ENCODE measurements around the gene ABCA4. TPM values are rescaled to one million over a fixed set of nuclear protein-coding genes. Genes with fewer than 3 reads are reported as not detected.

The ABCA4 gene
- total RNA-seq, 5 donors from 2014 or later (not counting 1 experiment from before 2014, with no cell fraction given), result not detected

DNA sequence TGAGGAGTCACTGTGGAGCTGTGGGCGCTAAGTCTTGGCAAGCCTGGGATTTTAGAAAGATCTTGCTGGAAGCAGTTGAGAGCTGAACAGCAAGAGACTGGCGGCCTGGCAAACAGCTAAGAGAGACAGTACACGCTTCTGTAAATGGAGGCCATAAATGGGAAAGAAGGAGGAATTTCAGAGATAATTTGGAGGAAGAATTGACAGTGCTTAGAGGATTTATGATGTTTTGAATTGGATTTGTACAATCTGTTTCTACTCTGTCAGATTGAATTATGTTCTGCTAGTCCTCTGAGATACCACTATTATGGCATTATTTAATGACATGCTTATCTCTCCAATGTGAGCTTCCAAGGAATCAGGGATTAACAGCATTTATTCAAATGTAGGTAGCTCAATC lies 50.1 kb downstream of the ABCA4 start:
- H3K27me3 ChIP-seq (replicated peaks in 1 of 2; ENCODE audit: control insufficient read depth in 2 of 2, extremely low read depth in 1 of 2, insufficient read depth in 2 of 2, low read length in 1 of 2), result no peaks in the 10 kb centered on the region
- Mint-ChIP-seq H3K36me3 (no peaks in the 10 kb centered on the region), H3K4me3 (no peak overlapping the region), H3K4me1 (peaks cover 3 to 16% (median 5%) of the 10 kb centered on the region in 3 donors), H3K27me3 (peaks cover 3 to 6% of the 10 kb centered on the region in 2 donors), H3K27ac (no peak overlapping the region), H3K9me3 (no peaks in the 10 kb centered on the region)
- H3K4me3 ChIP-seq (ENCODE audit: control insufficient read depth in 1 of 2, extremely low read depth in 1 of 2, low read length in 1 of 2), result no peak overlapping the region
- H3K4me1 ChIP-seq (ENCODE audit: control insufficient read depth in 1 of 2, extremely low read depth in 1 of 2, insufficient read depth in 2 of 2, low read length in 2 of 2), result no peaks in the 10 kb centered on the region
- no peak for ATAC-seq (replicated peaks in 1 of 4)
- DNase-seq, result no peak
- CTCF ChIA-PET, result interaction anchor here in 1 of 2 donors (0.8 kb wide), 1 partner anchor 29 kb away, joined by 13 read pairs; no protein-coding TSS in a partner anchor
- no peaks in the 10 kb centered on the region for H3K36me3 ChIP-seq (ENCODE audit: control insufficient read depth in 2 of 2, extremely low read depth in 1 of 2, insufficient read depth in 1 of 2, low read length in 1 of 2)
- H3K27ac ChIP-seq (ENCODE audit: low read length), result no peak overlapping the region
- WGBS (ENCODE audit: insufficient coverage), result 75% methylated on average over 3 of the region's 3 CpGs
- POLR2A ChIA-PET, result no interaction called here
- no peaks in the 10 kb centered on the region for H3K9me3 ChIP-seq

DNA sequence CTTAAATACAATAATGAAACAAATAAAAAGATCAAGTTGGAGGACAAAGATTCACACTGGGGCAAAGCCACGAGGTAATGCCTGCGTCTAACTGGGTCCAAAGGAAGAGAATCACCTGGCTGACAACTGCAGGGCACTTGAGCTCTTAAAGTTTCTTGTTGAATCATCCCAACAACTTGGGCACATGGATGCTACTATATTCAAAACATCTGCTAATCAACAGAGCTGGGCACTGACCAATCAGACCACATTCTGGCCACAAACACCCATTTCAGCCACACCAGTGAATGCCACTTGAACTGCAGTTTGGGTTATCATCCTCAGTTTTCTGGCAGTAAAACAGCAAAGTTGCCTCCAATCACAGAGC lies 51.0 kb downstream of the ABCA4 start:
- 43% methylated on average over 2 of the region's 2 CpGs for WGBS (ENCODE audit: insufficient coverage)
- H3K27ac Mint-ChIP-seq, result no peak overlapping the region
- ChIA-PET POLR2A (no interaction called here), CTCF (interaction anchor here in 1 of 2 donors (0.8 kb wide), 1 partner anchor 28 kb away, joined by 13 read pairs; no protein-coding TSS in a partner anchor)
- H3K36me3 ChIP-seq (ENCODE audit: control insufficient read depth in 2 of 2, extremely low read depth in 1 of 2, insufficient read depth in 1 of 2, low read length in 1 of 2), result no peaks in the 10 kb centered on the region
- DNase-seq (no peak), ATAC-seq (replicated peaks in 1 of 4) (no peak)
- no peak overlapping the region for H3K4me3 Mint-ChIP-seq
- H3K4me3 ChIP-seq (ENCODE audit: control insufficient read depth in 1 of 2, extremely low read depth in 1 of 2, low read length in 1 of 2), result no peak overlapping the region
- H3K9me3 ChIP-seq, result no peaks in the 10 kb centered on the region
- peaks cover 2 to 3% of the 10 kb centered on the region in 2 donors for H3K27me3 Mint-ChIP-seq
- H3K9me3 Mint-ChIP-seq, result no peaks in the 10 kb centered on the region
- H3K4me1 ChIP-seq (ENCODE audit: control insufficient read depth in 1 of 2, extremely low read depth in 1 of 2, insufficient read depth in 2 of 2, low read length in 2 of 2), result no peaks in the 10 kb centered on the region
- no peaks in the 10 kb centered on the region for H3K27me3 ChIP-seq (replicated peaks in 1 of 2; ENCODE audit: control insufficient read depth in 2 of 2, extremely low read depth in 1 of 2, insufficient read depth in 2 of 2, low read length in 1 of 2)
- no peak overlapping the region for H3K27ac ChIP-seq (ENCODE audit: low read length)
- peaks cover 3 to 16% (median 5%) of the 10 kb centered on the region in 3 donors for H3K4me1 Mint-ChIP-seq
- no peaks in the 10 kb centered on the region for H3K36me3 Mint-ChIP-seq

DNA sequence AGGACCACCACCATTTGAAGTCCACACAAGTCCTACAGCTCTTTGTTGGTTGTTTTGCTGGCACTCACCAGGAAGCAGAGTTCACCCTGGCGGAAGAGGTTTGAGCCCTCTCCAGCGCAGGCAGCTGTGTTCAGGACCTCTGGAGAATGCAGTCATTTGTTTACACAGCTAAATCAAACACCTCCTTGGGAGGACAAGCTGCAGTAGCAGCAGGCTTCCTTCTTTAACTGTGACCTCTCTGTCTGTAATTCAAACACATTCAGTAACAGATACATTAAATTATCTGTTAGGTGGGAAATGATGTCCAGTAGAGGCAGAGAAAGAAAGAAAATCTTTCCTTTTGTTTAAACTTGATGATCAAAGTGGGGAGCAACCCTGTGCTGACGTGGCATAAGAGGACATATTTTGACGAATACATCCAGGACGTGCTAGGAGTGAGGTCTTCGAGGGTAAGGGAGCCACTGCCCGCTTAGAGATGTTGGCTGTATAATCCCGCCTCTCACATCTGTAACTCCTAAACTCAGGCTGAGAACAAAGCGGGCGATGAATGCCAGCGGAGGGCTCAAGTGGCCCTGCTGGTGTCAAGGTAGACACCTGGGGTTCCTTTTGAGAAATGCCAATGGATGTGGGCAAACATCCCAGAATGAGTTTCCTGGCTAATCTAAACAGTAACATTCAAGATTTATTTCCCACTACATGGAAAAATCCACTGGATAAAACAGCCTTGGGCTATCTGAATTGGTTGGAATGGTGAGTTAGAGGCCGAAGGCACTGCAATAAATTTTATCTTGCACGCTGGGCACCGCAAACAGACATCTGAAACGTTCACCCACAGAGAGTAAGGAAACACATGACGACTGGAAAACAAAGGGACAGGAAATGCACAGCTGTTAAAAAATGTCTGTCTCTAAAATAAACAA lies 51.7 kb downstream of the ABCA4 start:
- WGBS (ENCODE audit: insufficient coverage), result 55% methylated on average over 2 of the region's 16 CpGs
- POLR2A ChIA-PET, result no interaction called here

DNA sequence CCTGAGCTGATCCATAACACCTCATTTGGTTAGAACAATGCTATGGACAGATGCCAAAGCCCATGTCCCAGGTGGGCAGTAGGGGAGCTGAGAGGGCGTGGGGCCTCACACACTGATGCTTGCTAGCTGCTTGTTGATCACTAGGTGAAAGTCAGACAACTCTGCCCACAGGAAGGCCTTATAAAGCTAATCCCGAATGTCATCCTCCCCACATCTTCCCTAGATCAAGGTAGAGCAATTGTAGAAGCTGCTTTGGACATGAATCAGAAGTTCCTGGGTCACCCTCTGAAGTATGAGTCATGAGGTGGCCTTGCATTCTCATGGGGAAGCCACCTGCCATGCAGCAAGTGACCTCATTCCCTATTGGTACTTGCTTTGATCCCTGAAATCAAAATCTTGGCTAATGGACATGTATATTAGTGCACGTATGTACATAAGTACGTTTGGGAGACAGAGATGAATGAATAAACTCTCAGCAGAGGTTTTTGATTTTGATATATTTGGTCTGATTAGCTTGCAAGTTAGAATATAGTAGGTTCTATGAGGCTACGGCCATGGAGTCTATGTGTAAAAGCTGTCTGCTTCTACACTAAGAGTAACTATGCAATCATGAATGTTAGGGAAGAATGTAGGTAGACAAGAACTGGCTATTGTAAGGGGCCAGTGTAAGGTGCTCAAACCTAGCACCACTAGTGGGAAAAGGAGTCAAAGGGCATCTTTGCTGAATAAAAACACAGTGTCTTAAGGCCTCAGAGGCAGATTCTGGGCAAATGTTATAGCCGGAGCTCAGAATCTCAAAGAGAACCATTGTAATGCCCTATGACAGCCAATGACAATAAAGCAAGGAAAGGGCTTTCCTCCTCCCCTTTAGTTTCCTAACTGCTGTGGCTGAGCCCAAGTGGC lies 52.6 kb downstream of the ABCA4 start:
- Histone ChIP-seq H3K4me3 (ENCODE audit: control insufficient read depth in 1 of 2, extremely low read depth in 1 of 2, low read length in 1 of 2) (no peak overlapping the region), H3K36me3 (ENCODE audit: control insufficient read depth in 2 of 2, extremely low read depth in 1 of 2, insufficient read depth in 1 of 2, low read length in 1 of 2) (no peaks in the 10 kb centered on the region), H3K27me3 (replicated peaks in 1 of 2; ENCODE audit: control insufficient read depth in 2 of 2, extremely low read depth in 1 of 2, insufficient read depth in 2 of 2, low read length in 1 of 2) (no peaks in the 10 kb centered on the region), H3K4me1 (ENCODE audit: control insufficient read depth in 1 of 2, extremely low read depth in 1 of 2, insufficient read depth in 2 of 2, low read length in 2 of 2) (no peaks in the 10 kb centered on the region), H3K9me3 (no peaks in the 10 kb centered on the region), H3K27ac (ENCODE audit: low read length) (no peak overlapping the region)
- DNase-seq (no peak), ATAC-seq (replicated peaks in 1 of 4) (no peak)
- H3K36me3 Mint-ChIP-seq, result no peaks in the 10 kb centered on the region
- no peak overlapping the region for H3K4me3 Mint-ChIP-seq
- POLR2A ChIA-PET, result no interaction called here
- 87% methylated on average over 2 of the region's 6 CpGs for WGBS (ENCODE audit: insufficient coverage)
- peaks cover 0 to 3% of the 10 kb centered on the region in 2 donors for H3K27me3 Mint-ChIP-seq
- CTCF ChIA-PET, result interaction anchor here in 1 of 2 donors (0.8 kb wide), 1 partner anchor 9 kb away, joined by 3 read pairs; no protein-coding TSS in a partner anchor
- H3K27ac Mint-ChIP-seq, result no peak overlapping the region
- no peaks in the 10 kb centered on the region for H3K9me3 Mint-ChIP-seq
- H3K4me1 Mint-ChIP-seq, result peaks cover 3 to 14% (median 5%) of the 10 kb centered on the region in 3 donors

More for the DNA sequence above, 51.7 kb downstream of the ABCA4 start:
- Histone ChIP-seq H3K4me1 (ENCODE audit: control insufficient read depth in 1 of 2, extremely low read depth in 1 of 2, insufficient read depth in 2 of 2, low read length in 2 of 2) (no peaks in the 10 kb centered on the region), H3K4me3 (ENCODE audit: control insufficient read depth in 1 of 2, extremely low read depth in 1 of 2, low read length in 1 of 2) (no peak overlapping the region), H3K36me3 (ENCODE audit: control insufficient read depth in 2 of 2, extremely low read depth in 1 of 2, insufficient read depth in 1 of 2, low read length in 1 of 2) (no peaks in the 10 kb centered on the region), H3K9me3 (no peaks in the 10 kb centered on the region), H3K27ac (ENCODE audit: low read length) (no peak overlapping the region), H3K27me3 (replicated peaks in 1 of 2; ENCODE audit: control insufficient read depth in 2 of 2, extremely low read depth in 1 of 2, insufficient read depth in 2 of 2, low read length in 1 of 2) (no peaks in the 10 kb centered on the region)
- no peak overlapping the region for H3K27ac Mint-ChIP-seq
- H3K4me3 Mint-ChIP-seq, result no peak overlapping the region
- no peak for DNase-seq
- ATAC-seq (replicated peaks in 1 of 4), result no peak
- H3K9me3 Mint-ChIP-seq, result no peaks in the 10 kb centered on the region
- peaks cover 3 to 16% (median 5%) of the 10 kb centered on the region in 3 donors for H3K4me1 Mint-ChIP-seq
- H3K27me3 Mint-ChIP-seq, result peaks cover 0 to 3% of the 10 kb centered on the region in 2 donors
- CTCF ChIA-PET, result interaction anchor here in 1 of 2 donors (0.8 kb wide), 1 partner anchor 10 kb away, joined by 3 read pairs; no protein-coding TSS in a partner anchor
- no peaks in the 10 kb centered on the region for H3K36me3 Mint-ChIP-seq

DNA sequence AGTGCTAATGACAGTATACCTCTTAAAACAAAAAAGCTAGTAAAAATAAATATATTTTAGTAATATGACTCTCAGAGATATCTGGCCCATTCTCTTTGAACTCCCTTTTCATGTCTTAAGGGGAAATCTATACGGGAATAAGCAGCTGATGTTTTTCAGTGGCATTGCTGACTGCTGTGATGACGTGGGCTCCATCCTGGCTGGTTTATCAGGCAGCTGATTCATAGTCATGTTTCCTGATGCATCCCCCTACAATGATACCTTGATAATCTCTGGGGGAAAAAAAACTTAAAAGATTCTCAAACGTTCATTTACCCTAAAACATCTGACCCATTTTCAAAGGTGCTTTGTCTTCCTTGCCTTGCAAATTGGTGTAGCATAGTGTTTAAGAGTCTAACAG lies 53.8 kb downstream of the ABCA4 start:
- WGBS (ENCODE audit: insufficient coverage), result 100% methylated on average over 1 of the region's 3 CpGs

DNA sequence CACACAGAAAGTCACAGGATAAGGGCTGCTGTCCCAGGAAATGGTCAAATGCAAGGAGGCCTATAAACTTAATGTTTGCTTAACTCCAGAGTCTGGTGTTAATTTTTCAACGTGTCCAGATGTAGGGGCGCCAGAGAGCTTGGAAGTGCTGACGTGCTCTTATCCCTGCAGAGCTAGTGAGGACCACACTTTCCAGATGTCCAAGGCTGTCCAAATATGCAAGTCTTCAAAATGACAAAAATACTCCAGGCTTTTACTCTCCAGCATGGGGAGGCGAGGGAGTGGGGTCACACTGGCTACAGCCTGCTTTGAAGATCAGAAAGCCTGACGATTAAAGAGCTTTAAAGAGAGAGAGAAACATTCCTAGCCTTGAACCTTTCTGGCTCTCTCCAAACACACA lies 57.6 kb downstream of the ABCA4 start:
- Histone ChIP-seq H3K9me3 (no peaks in the 10 kb centered on the region), H3K4me1 (ENCODE audit: control insufficient read depth in 1 of 2, extremely low read depth in 1 of 2, insufficient read depth in 2 of 2, low read length in 2 of 2) (no peaks in the 10 kb centered on the region), H3K36me3 (ENCODE audit: control insufficient read depth in 2 of 2, extremely low read depth in 1 of 2, insufficient read depth in 1 of 2, low read length in 1 of 2) (no peaks in the 10 kb centered on the region), H3K27ac (ENCODE audit: low read length) (no peak overlapping the region), H3K27me3 (replicated peaks in 1 of 2; ENCODE audit: control insufficient read depth in 2 of 2, extremely low read depth in 1 of 2, insufficient read depth in 2 of 2, low read length in 1 of 2) (no peaks in the 10 kb centered on the region), H3K4me3 (ENCODE audit: control insufficient read depth in 1 of 2, extremely low read depth in 1 of 2, low read length in 1 of 2) (no peak overlapping the region)
- 64% methylated on average over 2 of the region's 5 CpGs for WGBS (ENCODE audit: insufficient coverage)
- Mint-ChIP-seq H3K4me1 (no peaks in the 10 kb centered on the region), H3K27ac (no peak overlapping the region), H3K36me3 (no peaks in the 10 kb centered on the region), H3K9me3 (no peaks in the 10 kb centered on the region), H3K27me3 (peaks cover 8 to 15% of the 10 kb centered on the region in 2 donors), H3K4me3 (no peak overlapping the region)
- DNase-seq, result no peak
- ATAC-seq (replicated peaks in 1 of 4), result no peak
- ChIA-PET CTCF (interaction anchor here (0.7 to 4.1 kb wide), 3 partner anchors 207 to 400 kb away, joined by 3 to 19 read pairs (median 3); no protein-coding TSS in a partner anchor), POLR2A (no interaction called here)

More for the DNA sequence above, 53.8 kb downstream of the ABCA4 start:
- Mint-ChIP-seq H3K27ac (no peak overlapping the region), H3K9me3 (no peaks in the 10 kb centered on the region), H3K27me3 (peaks cover 0 to 4% of the 10 kb centered on the region in 2 donors), H3K4me3 (no peak overlapping the region), H3K4me1 (peaks cover 0 to 6% (median 0%) of the 10 kb centered on the region in 3 donors), H3K36me3 (no peaks in the 10 kb centered on the region)
- ATAC-seq (replicated peaks in 1 of 4) (no peak), DNase-seq (no peak)
- Histone ChIP-seq H3K27me3 (replicated peaks in 1 of 2; ENCODE audit: control insufficient read depth in 2 of 2, extremely low read depth in 1 of 2, insufficient read depth in 2 of 2, low read length in 1 of 2) (no peaks in the 10 kb centered on the region), H3K36me3 (ENCODE audit: control insufficient read depth in 2 of 2, extremely low read depth in 1 of 2, insufficient read depth in 1 of 2, low read length in 1 of 2) (no peaks in the 10 kb centered on the region), H3K9me3 (no peaks in the 10 kb centered on the region), H3K4me1 (ENCODE audit: control insufficient read depth in 1 of 2, extremely low read depth in 1 of 2, insufficient read depth in 2 of 2, low read length in 2 of 2) (no peaks in the 10 kb centered on the region), H3K4me3 (ENCODE audit: control insufficient read depth in 1 of 2, extremely low read depth in 1 of 2, low read length in 1 of 2) (no peak overlapping the region), H3K27ac (ENCODE audit: low read length) (no peak overlapping the region)
- ChIA-PET POLR2A (no interaction called here), CTCF (no interaction called here)

Measured in T-cell (primary cell).